Measurements from ENCODE around the gene PARD3B.

PARD3B gene

GRCh38 chr2:204853905-204854304, 308.6 kb downstream of the PARD3B start:
- no peak for DNase-seq

GRCh38 chr2:204860274-204860673, 315.0 kb downstream of the PARD3B start:
- DNase-seq: no peak

- DNase-seq: no peak
Measured at GRCh38 chr2:204862809-204863208, 317.5 kb downstream of the PARD3B start.

- DNase-seq: no peak
Measured at GRCh38 chr2:204863336-204863735, 318.1 kb downstream of the PARD3B start.

- DNase-seq: no peak
Measured at GRCh38 chr2:204869132-204869823, 324.0 kb downstream of the PARD3B start.

- no peak for DNase-seq
Measured at GRCh38 chr2:204870053-204870452, 324.8 kb downstream of the PARD3B start.

GRCh38 chr2:204871231-204871953, 326.1 kb downstream of the PARD3B start:
- DNase-seq: no peak

- DNase-seq: no peak
Measured at GRCh38 chr2:204876311-204876710, 331.0 kb downstream of the PARD3B start.

GRCh38 chr2:204877691-204878090, 332.4 kb downstream of the PARD3B start:
- no peak for DNase-seq

- no peak for DNase-seq
Measured at GRCh38 chr2:204880928-204881327, 335.7 kb downstream of the PARD3B start.

GRCh38 chr2:204881655-204882054, 336.4 kb downstream of the PARD3B start:
- no peak for DNase-seq

GRCh38 chr2:204885747-204886146, 340.5 kb downstream of the PARD3B start:
- no peak for DNase-seq

GRCh38 chr2:204886713-204887112, 341.4 kb downstream of the PARD3B start:
- no peak for DNase-seq

- DNase-seq: no peak
Measured at GRCh38 chr2:204888222-204888621, 342.9 kb downstream of the PARD3B start.

- DNase-seq: no peak
Measured at GRCh38 chr2:204890680-204891079, 345.4 kb downstream of the PARD3B start.

GRCh38 chr2:204891739-204892138, 346.5 kb downstream of the PARD3B start:
- DNase-seq: no peak

GRCh38 chr2:204892506-204893255, 347.4 kb downstream of the PARD3B start:
- no peak for DNase-seq

GRCh38 chr2:204896146-204896545, 350.9 kb downstream of the PARD3B start:
- DNase-seq: no peak

GRCh38 chr2:204897561-204897960, 352.3 kb downstream of the PARD3B start:
- no peak for DNase-seq

GRCh38 chr2:204898928-204899640, 353.8 kb downstream of the PARD3B start:
- no peak for DNase-seq

- DNase-seq: no peak
Measured at GRCh38 chr2:204899983-204900382, 354.7 kb downstream of the PARD3B start.

GRCh38 chr2:204900487-204900886, 355.2 kb downstream of the PARD3B start:
- no peak for DNase-seq

- no peak for DNase-seq
Measured at GRCh38 chr2:204900910-204901309, 355.6 kb downstream of the PARD3B start.
